ENCODE results near the gene ZSCAN20.

GRCh38 chr1:33468011-33468410, 4.4 kb upstream of the ZSCAN20 start:
- TF ChIP-seq CTCF (IDR thresholded peaks at IDR 0.05) (no peak), POLR2A (IDR thresholded peaks at IDR 0.05) (no peak)
